ENCODE measurements around the gene C6orf89.

C6orf89 gene

GRCh38 chr6:36885461-36886401 is at the start of gene C6orf89:
TSS of gene C6orf89 (plus strand) at chr6:36885952. CDS start at chr6:36899445, 13,493 bp downstream.
- DNase-seq (peak; percentile 94), ATAC-seq (replicated peaks) (peak; percentile 99 to 100)
- peak within 1 kb of the TSS; percentile 88 to 92 for H3K4me3 Mint-ChIP-seq
- no peaks in the 10 kb centered on the region for H3K9me3 Mint-ChIP-seq
- peaks cover 25 to 30% of the 10 kb centered on the region in 2 donors for H3K4me1 Mint-ChIP-seq
- H3K36me3 Mint-ChIP-seq: peaks cover 0 to 2% of the 10 kb centered on the region in 2 donors
- peak within 1 kb of the TSS; percentile 92 for H3K27ac Mint-ChIP-seq
- H3K27me3 Mint-ChIP-seq: no peaks in the 10 kb centered on the region

- Mint-ChIP-seq H3K4me3 (no peak overlapping the region), H3K27me3 (peaks cover 39 to 40% of the 10 kb centered on the region in 2 donors), H3K27ac (no peak overlapping the region), H3K9me3 (peaks cover 3% of the 10 kb centered on the region in 2 donors), H3K36me3 (no peaks in the 10 kb centered on the region), H3K4me1 (peaks cover 12 to 23% of the 10 kb centered on the region in 2 donors)
- DNase-seq (no peak), ATAC-seq (replicated peaks) (no peak)
Observed at GRCh38 chr6:36836111-36837021, 49.4 kb upstream of the C6orf89 start.

- ATAC-seq (replicated peaks) (no peak), DNase-seq (no peak)
- no peak overlapping the region for H3K4me3 Mint-ChIP-seq
- H3K36me3 Mint-ChIP-seq: no peaks in the 10 kb centered on the region
- H3K9me3 Mint-ChIP-seq: peaks cover 3% of the 10 kb centered on the region in 2 donors
- peaks cover 39 to 40% of the 10 kb centered on the region in 2 donors for H3K27me3 Mint-ChIP-seq
- peaks cover 12 to 23% of the 10 kb centered on the region in 2 donors for H3K4me1 Mint-ChIP-seq
- H3K27ac Mint-ChIP-seq: no peak overlapping the region
Observed at GRCh38 chr6:36837022-36837339, 48.8 kb upstream of the C6orf89 start.

GRCh38 chr6:36837686-36838085 is 48.1 kb upstream of the C6orf89 start:
- DNase-seq (no peak), ATAC-seq (replicated peaks) (no peak)
- Mint-ChIP-seq H3K27me3 (peaks cover 39 to 40% of the 10 kb centered on the region in 2 donors), H3K9me3 (peaks cover 3% of the 10 kb centered on the region in 2 donors), H3K27ac (no peak overlapping the region), H3K36me3 (no peaks in the 10 kb centered on the region), H3K4me3 (no peak overlapping the region), H3K4me1 (peaks cover 14 to 23% of the 10 kb centered on the region in 2 donors)

- peaks cover 0 to 4% of the 10 kb centered on the region in 2 donors for H3K36me3 Mint-ChIP-seq
- peak in 1 of 2 donors; percentile 12 for ATAC-seq (replicated peaks)
Observed at GRCh38 chr6:36838896-36839748, 46.6 kb upstream of the C6orf89 start, which contains the start of gene CPNE5. TSS of gene CPNE5 (minus strand) at chr6:36839444. CDS start at chr6:36839377, 67 bp downstream.

GRCh38 chr6:36839749-36840431 is 45.9 kb upstream of the C6orf89 start:
- Mint-ChIP-seq H3K27me3 (peaks cover 39 to 40% of the 10 kb centered on the region in 2 donors), H3K4me1 (peaks cover 14 to 23% of the 10 kb centered on the region in 2 donors), H3K4me3 (peak overlapping the region; percentile 68 to 79), H3K9me3 (no peaks in the 10 kb centered on the region), H3K27ac (no peak overlapping the region), H3K36me3 (peaks cover 0 to 4% of the 10 kb centered on the region in 2 donors)
- ATAC-seq (replicated peaks) (peak; percentile 60 to 66), DNase-seq (no peak)

More at GRCh38 chr6:36838896-36839748, 46.6 kb upstream of the C6orf89 start, which contains the start of gene CPNE5:
- peak within 1 kb of the TSS; percentile 68 to 79 for H3K4me3 Mint-ChIP-seq
- no peak within 1 kb of the TSS for H3K27ac Mint-ChIP-seq
- H3K4me1 Mint-ChIP-seq: peaks cover 14 to 23% of the 10 kb centered on the region in 2 donors
- no peak for DNase-seq
- no peaks in the 10 kb centered on the region for H3K9me3 Mint-ChIP-seq
- H3K27me3 Mint-ChIP-seq: peaks cover 39 to 40% of the 10 kb centered on the region in 2 donors

- Mint-ChIP-seq H3K4me1 (peaks cover 14 to 23% of the 10 kb centered on the region in 2 donors), H3K36me3 (peaks cover 2 to 4% of the 10 kb centered on the region in 2 donors), H3K27ac (peak overlapping the region; percentile 71), H3K27me3 (peaks cover 39 to 43% of the 10 kb centered on the region in 2 donors), H3K4me3 (peak overlapping the region; percentile 68 to 79), H3K9me3 (no peaks in the 10 kb centered on the region)
- DNase-seq (no peak), ATAC-seq (replicated peaks) (peak; percentile 36 to 51)
Observed at GRCh38 chr6:36840432-36841403, 45.0 kb upstream of the C6orf89 start.

- ATAC-seq (replicated peaks): no peak
- H3K27me3 Mint-ChIP-seq: peaks cover 40 to 42% of the 10 kb centered on the region in 2 donors
- no peaks in the 10 kb centered on the region for H3K9me3 Mint-ChIP-seq
- H3K4me3 Mint-ChIP-seq: no peak overlapping the region
- H3K4me1 Mint-ChIP-seq: peaks cover 14 to 23% of the 10 kb centered on the region in 2 donors
- H3K27ac Mint-ChIP-seq: no peak overlapping the region
- no peak for DNase-seq
- peaks cover 4 to 5% of the 10 kb centered on the region in 2 donors for H3K36me3 Mint-ChIP-seq
Observed at GRCh38 chr6:36841756-36842155, 44.0 kb upstream of the C6orf89 start.

GRCh38 chr6:36843170-36843569 is 42.6 kb upstream of the C6orf89 start:
- Mint-ChIP-seq H3K4me3 (no peak overlapping the region), H3K36me3 (peaks cover 4 to 6% of the 10 kb centered on the region in 2 donors), H3K4me1 (peaks cover 14 to 23% of the 10 kb centered on the region in 2 donors), H3K27me3 (peaks cover 29 to 34% of the 10 kb centered on the region in 2 donors), H3K27ac (no peak overlapping the region), H3K9me3 (no peaks in the 10 kb centered on the region)
- no peak for DNase-seq
- ATAC-seq (replicated peaks): no peak

- H3K27me3 Mint-ChIP-seq: peaks cover 29 to 30% of the 10 kb centered on the region in 2 donors
- peaks cover 4 to 17% of the 10 kb centered on the region in 2 donors for H3K36me3 Mint-ChIP-seq
- no peak overlapping the region for H3K4me3 Mint-ChIP-seq
- ATAC-seq (replicated peaks) (no peak), DNase-seq (no peak)
- H3K9me3 Mint-ChIP-seq: no peaks in the 10 kb centered on the region
- H3K4me1 Mint-ChIP-seq: peaks cover 17 to 25% of the 10 kb centered on the region in 2 donors
- no peak overlapping the region for H3K27ac Mint-ChIP-seq
Observed at GRCh38 chr6:36844232-36845170, 41.3 kb upstream of the C6orf89 start.

GRCh38 chr6:36845233-36845632 is 40.5 kb upstream of the C6orf89 start:
- DNase-seq (no peak), ATAC-seq (replicated peaks) (no peak)
- H3K36me3 Mint-ChIP-seq: peaks cover 7 to 24% of the 10 kb centered on the region in 2 donors
- H3K9me3 Mint-ChIP-seq: no peaks in the 10 kb centered on the region
- H3K27me3 Mint-ChIP-seq: peaks cover 29 to 31% of the 10 kb centered on the region in 2 donors
- H3K4me1 Mint-ChIP-seq: peaks cover 17 to 20% of the 10 kb centered on the region in 2 donors
- no peak overlapping the region for H3K4me3 Mint-ChIP-seq
- H3K27ac Mint-ChIP-seq: no peak overlapping the region

Measured in stimulated activated naive B cell treated with anti-CD40 and anti-IgM and Interleukin-4, amounts not matched to agents 10 μg/mL and 1 μg/mL and 100 μg/mL, for 72 hours (primary cell).